ENCODE data around the gene MAST4.

MAST4 gene

GRCh38 chr5:67139030-67139429 lies 542.8 kb downstream of the MAST4 start:
- H3K27ac Mint-ChIP-seq, result no peak overlapping the region
- H3K36me3 Mint-ChIP-seq (ENCODE audit: low read depth), result peaks cover 36% of the 10 kb centered on the region
- H3K4me3 Mint-ChIP-seq, result no peak overlapping the region
- H3K9me3 Mint-ChIP-seq, result no peaks in the 10 kb centered on the region
- TF ChIP-seq, protein P1, sequence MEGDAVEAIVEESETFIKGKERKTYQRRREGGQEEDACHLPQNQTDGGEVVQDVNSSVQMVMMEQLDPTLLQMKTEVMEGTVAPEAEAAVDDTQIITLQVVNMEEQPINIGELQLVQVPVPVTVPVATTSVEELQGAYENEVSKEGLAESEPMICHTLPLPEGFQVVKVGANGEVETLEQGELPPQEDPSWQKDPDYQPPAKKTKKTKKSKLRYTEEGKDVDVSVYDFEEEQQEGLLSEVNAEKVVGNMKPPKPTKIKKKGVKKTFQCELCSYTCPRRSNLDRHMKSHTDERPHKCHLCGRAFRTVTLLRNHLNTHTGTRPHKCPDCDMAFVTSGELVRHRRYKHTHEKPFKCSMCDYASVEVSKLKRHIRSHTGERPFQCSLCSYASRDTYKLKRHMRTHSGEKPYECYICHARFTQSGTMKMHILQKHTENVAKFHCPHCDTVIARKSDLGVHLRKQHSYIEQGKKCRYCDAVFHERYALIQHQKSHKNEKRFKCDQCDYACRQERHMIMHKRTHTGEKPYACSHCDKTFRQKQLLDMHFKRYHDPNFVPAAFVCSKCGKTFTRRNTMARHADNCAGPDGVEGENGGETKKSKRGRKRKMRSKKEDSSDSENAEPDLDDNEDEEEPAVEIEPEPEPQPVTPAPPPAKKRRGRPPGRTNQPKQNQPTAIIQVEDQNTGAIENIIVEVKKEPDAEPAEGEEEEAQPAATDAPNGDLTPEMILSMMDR (IDR thresholded peaks at IDR 0.05; ENCODE audit: unreplicated experiment in 3 of 3), result no peak
- no peaks in the 10 kb centered on the region for H3K4me1 Mint-ChIP-seq
- H3K27me3 Mint-ChIP-seq (ENCODE audit: low read depth), result no peaks in the 10 kb centered on the region

DNA sequence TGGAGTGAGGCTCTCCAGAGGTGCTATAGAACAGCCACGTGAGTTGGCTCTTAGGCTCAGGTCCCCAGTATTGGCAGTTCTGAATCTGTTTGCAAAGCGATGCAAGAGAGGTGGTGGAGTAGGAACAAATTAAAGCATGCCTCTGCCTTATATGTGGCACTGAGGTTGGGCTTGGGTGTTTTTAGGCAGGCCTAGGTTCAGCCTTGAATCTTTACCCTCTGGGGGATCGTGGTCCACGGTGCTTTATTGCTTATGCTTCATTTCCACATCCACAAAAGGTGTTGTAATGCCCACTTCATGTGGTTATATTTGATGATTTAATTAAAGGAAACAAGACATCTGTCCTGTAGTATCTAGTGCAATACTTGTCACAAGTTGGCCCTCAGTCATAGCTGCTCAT lies 544.2 kb downstream of the MAST4 start:
- no peaks in the 10 kb centered on the region for H3K4me1 Mint-ChIP-seq
- no peaks in the 10 kb centered on the region for H3K9me3 Mint-ChIP-seq
- no peaks in the 10 kb centered on the region for H3K27me3 Mint-ChIP-seq (ENCODE audit: low read depth)
- H3K4me3 Mint-ChIP-seq, result no peak overlapping the region
- H3K27ac Mint-ChIP-seq, result no peak overlapping the region
- H3K36me3 Mint-ChIP-seq (ENCODE audit: low read depth), result peaks cover 50% of the 10 kb centered on the region
- TF ChIP-seq, protein P1 (IDR thresholded peaks at IDR 0.05; ENCODE audit: unreplicated experiment in 3 of 3), result no peak

DNA sequence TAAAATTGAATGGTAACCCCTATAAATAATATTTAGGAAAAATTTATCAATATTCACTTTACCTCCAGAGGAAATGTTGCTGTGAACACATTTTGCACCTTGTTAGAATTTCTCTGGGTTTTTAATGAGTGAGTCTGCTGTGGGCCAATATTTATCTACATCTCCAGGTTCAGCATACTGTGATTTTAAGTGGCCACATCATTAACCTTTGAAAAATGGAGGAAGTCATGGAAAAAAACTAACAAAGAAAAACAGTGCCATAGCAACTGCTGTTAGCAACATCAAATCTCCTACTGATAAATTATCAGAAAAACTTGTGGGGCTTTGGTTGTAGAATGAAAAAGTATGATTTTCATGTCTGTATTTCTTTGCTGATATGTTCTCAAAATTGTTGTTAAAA lies 545.5 kb downstream of the MAST4 start:
- peaks cover 49% of the 10 kb centered on the region for H3K36me3 Mint-ChIP-seq (ENCODE audit: low read depth)
- no peak overlapping the region for H3K27ac Mint-ChIP-seq
- H3K4me1 Mint-ChIP-seq, result no peaks in the 10 kb centered on the region
- TF ChIP-seq, protein P1 (IDR thresholded peaks at IDR 0.05; ENCODE audit: unreplicated experiment in 3 of 3), result no peak
- no peaks in the 10 kb centered on the region for H3K27me3 Mint-ChIP-seq (ENCODE audit: low read depth)
- no peaks in the 10 kb centered on the region for H3K9me3 Mint-ChIP-seq
- H3K4me3 Mint-ChIP-seq, result no peak overlapping the region

DNA sequence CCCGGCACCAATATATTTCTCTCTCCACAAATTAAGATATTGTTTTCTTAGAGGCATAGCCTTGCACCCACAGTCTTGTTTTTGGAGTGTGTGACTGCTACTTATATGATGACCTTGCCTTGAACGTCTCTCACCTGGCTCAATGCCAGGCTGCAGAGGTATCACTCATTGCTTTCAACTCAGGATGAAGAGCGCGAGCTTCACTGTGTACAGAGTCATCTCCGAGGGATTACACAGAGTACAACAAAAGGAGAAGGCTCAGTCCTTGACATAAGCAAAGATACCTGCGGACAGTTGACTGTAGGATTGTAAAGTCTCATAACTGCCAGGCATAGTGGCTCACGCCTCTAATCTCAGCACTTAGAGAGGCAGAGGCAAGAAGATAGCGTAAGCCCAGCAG lies 546.6 kb downstream of the MAST4 start:
- TF ChIP-seq, protein P1 (IDR thresholded peaks at IDR 0.05; ENCODE audit: unreplicated experiment in 3 of 3), result no peak
- no peaks in the 10 kb centered on the region for H3K4me1 Mint-ChIP-seq
- no peak overlapping the region for H3K27ac Mint-ChIP-seq
- no peak overlapping the region for H3K4me3 Mint-ChIP-seq
- no peaks in the 10 kb centered on the region for H3K27me3 Mint-ChIP-seq (ENCODE audit: low read depth)
- peaks cover 51% of the 10 kb centered on the region for H3K36me3 Mint-ChIP-seq (ENCODE audit: low read depth)
- H3K9me3 Mint-ChIP-seq, result no peaks in the 10 kb centered on the region

DNA sequence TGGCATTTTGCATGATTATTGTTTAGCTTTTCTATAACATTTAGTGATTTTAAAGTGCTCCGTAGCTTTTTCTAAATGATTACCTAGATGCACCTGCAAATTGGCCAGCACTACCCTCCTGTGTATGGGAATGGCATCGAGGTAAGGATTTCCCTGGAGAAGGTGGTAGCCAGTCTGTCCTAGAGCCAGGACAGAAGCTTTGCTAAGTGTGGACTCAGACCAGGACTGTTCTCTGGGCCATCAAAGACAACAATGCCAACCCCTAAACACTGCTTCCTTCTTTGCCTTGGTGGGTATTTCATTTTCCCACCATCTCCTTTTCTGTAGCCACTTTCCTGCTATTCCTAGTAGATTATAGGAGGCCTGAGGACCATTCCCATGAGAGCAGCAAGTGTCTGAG lies 547.4 kb downstream of the MAST4 start:
- TF ChIP-seq, protein P1 (IDR thresholded peaks at IDR 0.05; ENCODE audit: unreplicated experiment in 3 of 3), result no peak

GRCh38 chr5:67144183-67144639 lies 548.0 kb downstream of the MAST4 start:
- Mint-ChIP-seq H3K27ac (peak overlapping the region in 1 of 3 experiments; percentile 80), H3K9me3 (no peaks in the 10 kb centered on the region), H3K36me3 (ENCODE audit: low read depth) (peaks cover 61% of the 10 kb centered on the region), H3K4me1 (peaks cover 7% of the 10 kb centered on the region), H3K4me3 (no peak overlapping the region), H3K27me3 (ENCODE audit: low read depth) (no peaks in the 10 kb centered on the region)
- TF ChIP-seq, protein P1 (IDR thresholded peaks at IDR 0.05; ENCODE audit: unreplicated experiment in 3 of 3), result no peak

More for the DNA sequence above, 547.4 kb downstream of the MAST4 start:
- Mint-ChIP-seq H3K4me3 (no peak overlapping the region), H3K36me3 (ENCODE audit: low read depth) (peaks cover 59% of the 10 kb centered on the region), H3K27ac (peak overlapping the region in 1 of 3 experiments; percentile 80), H3K9me3 (no peaks in the 10 kb centered on the region), H3K4me1 (peaks cover 2% of the 10 kb centered on the region), H3K27me3 (ENCODE audit: low read depth) (no peaks in the 10 kb centered on the region)

Measured in nephron (organoid).